GM19395 (cell line): ENCODE data around the gene TUBB1.
"Not testable (repeated sequence)": the region's sequence is repeated elsewhere in the genome, so short reads cannot be mapped to it uniquely, and the experiment has no call there.

Experiments used
- ATAC-seq: cut with Tn5 transposase; IDR thresholded peaks from one replicate; pipeline ENCODE4 v1.9.1; 2021; ENCODE audit warnings: mild to moderate bottlenecking, moderate library complexity; ENCODE audit not compliant: unreplicated experiment

TUBB1 gene

DNA sequence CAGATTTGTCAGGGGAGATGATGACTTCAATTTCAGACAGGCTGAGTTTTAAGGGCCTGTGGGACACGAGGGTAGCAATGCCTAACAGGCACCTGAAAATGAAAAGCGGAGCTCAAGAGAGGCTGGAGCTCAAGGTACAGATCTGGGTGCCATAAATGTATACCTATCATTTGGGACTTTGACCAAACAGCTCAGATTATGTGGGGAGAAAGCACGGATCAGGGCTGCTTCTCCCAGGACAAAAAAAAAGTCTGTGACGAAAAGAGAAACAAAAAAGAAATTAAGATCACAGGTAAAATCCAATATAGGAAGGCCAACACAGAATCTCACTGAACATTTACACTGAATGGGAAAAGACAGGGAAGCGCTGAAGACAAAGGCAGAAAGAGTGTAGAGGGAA, 21.4 kb downstream of the TUBB1 start:
- ATAC-seq, result no peak

DNA sequence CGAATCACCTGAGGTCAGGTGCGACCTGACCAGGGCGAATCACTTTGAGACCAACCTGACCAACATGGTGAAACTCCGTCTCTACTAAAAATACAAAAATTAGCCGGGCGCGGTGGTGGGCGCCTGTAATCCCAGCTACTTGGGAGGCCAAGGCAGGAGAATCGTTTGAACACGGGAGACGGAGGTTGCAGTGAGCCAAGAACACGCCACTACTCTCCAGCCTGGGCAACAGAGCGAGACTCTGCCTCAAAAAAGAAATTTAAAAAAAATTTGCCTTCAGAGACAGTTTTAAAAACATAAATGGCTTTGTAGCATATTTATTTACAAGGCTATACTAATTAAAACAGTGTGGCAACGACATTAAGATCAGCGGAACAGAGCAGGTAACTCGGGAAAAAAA, 22.3 kb downstream of the TUBB1 start:
- ATAC-seq, result not testable (repeated sequence)

DNA sequence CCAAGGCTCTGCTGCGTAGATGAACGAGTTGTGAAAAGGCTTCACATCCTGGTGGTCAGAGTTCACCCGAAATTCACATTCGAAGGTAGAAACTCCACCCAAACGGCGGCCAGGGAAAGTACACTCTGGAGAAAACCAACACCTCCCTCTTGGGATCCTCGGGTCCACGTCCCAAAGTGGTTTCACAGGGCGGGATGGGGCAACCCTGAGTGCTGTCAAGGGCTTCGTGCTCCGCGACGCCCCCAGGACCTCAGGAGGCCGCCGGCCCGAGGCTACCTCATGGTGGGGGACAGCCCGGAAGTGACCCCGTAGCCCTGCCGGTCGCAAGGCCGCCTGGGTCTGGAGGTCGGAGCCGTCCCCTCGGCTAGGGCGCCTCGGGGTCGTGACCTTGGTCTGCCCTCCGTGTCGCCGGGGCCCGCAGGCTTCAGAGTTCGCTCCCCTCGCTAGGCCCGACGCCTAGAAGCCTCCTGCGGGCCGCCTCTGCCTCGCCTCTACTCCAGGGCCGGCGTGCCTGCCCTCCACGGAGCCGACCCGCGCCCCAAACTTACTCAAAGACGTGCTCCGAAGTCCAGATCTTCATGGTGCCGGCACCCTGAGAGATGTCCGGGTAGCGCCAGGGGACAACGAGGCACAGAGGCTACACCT, 23.0 kb downstream of the TUBB1 start, which contains the start of gene PRELID3B:
Gene PRELID3B (minus strand): TSS at position 636 of the 645 bp plus-strand sequence. CDS start 56 bp downstream, at position 580.
- peak; percentile 32 for ATAC-seq

DNA sequence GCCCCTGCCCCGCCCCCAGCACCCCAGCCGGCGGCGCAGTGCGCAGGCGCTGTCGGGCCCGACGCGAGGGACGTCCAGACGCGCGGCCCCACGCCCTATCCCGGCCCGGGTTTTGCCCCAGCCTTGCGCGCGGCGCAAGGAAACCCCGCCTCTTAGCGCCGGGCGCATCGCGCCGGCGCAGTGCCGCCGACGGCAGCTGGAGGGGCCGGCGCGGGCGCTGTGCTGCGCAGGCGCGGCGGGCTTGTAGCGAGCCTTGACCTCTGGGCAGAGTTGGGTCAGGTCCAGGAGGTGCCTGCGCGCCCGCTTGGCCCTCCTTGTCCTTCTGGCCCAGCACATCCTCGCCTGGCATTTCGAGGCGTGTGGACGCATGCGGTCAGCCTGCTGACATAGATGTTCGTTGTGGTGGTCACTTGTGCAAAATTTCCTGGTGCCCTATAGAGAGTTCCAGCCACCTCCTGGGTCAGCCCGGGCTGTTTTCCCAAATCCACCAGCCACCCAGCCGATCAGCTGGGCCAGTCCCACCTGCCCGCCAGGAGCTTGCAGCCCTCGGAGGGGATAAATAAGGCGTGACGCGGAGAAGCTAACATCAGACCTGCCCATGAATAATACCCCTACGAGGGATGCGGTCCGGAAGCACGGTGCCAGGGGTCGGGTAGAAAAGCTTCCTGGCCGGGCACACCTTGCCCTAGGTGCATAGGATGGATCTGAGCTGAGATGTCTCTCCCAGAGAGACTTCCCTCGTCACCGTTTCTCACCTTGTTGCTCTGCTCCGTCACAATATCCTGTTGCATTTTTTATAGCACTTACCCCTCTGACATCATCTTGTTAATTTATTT, 23.8 kb downstream of the TUBB1 start:
- ATAC-seq, result peak; percentile 85

DNA sequence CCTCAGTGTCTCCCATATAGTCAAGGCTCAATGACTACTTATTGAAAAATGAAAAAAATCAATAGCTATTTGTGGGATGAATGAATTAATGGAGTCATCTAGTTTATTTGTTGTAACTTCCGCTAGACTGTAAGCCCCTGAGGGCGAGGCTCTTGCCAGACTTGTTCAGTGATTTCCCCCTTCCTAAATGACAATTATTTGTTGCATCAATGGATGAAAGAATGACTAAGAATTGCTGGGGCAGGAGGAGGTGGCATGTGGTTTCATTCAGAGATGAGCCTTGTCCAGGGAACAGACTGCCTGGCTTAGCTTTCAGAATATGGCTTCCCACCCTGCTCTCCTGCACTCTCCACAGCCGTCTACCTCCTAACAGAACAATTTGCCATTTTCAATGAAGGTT, 24.5 kb downstream of the TUBB1 start:
- ATAC-seq, result no peak

DNA sequence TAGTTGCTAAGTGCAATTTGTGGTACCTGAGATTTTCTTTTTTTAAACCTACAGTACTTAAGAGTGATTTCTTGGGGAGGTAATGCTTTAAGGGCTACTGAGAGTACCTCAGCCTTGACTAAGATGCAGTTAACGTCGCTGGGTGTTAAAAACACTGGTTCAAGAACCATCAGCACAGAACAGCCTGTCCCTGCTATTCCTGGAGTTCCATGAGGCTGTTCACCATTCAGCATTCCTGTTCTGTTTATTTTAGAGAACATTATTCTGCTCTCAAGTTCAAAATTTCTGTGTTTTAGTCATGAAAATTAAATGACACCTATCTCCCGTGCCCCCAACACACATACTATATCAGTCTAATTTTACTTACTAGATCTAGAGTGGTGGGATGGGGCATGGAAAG, 25.1 kb downstream of the TUBB1 start:
- ATAC-seq, result no peak

DNA sequence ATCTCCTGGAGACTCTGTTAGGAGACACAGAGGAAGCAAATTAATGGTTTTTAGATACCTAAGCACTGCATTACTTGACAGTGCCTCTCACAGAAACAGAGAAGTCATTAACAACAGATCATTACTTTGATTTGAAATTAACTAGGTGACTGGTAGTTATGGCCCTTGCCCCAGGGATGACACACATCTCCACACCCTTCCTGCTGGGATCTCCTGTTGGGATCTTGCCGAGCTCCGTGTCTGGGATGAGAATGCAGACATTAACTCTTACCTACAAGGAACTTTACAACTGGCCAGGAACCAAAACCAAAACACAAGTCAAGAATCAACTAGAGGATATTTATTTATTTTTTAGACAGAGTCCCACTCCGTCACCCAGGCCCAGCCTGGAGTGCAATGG, 25.6 kb downstream of the TUBB1 start:
- ATAC-seq, result no peak

DNA sequence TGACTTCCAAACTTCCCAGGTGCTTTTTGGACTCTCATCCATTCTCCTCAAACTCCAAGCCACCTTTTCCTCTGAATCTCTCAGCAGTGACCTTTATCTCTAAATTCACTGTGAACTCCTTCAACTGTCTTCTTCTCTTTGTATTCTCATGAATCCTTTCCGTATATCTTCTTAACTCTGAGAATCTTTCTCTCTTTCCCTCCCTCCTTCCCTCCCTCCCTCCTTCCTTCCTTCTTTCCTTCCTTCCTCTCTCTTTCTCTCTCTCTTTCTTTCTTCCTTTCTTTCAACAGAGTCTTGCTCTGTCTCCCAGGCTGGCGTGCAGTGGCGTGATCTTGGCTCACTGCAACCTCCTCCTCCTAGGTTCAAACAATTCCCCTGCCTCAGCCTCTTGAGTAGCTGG, 27.6 kb downstream of the TUBB1 start:
- ATAC-seq, result no peak

DNA sequence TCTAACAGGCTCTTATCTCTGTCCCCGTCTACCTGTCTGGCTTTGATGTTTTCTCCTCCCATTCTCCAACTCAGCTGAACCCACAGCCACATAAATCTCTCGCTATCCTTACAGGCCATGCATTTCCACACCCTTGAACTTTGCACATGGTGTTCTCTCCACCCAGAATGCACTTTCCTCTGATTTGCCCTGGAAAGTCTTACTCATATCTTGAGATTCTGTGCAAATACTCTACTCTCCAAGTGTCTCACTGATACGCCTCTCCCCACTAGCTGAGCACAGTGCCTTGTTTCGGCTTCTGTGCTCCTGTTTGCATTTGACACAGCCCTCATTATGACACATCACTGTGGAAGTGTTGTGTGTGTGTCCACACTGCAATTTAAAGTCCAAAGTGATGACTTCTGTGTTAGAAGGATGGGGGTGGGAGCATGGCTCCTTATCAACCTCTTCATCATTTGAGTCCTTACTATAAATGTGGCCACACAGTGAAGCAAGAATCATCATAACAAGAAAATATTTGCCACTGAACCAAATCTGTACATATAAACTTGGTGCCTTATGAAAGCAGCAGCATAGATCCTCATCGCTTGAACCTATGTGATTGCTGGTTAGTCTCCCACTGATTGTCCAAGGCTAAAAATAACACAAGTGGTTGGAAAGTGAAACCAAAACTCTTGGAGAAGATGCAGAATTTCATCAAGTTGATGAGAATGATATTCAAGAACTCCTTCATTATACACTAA, 28.9 kb downstream of the TUBB1 start:
- no peak for ATAC-seq

DNA sequence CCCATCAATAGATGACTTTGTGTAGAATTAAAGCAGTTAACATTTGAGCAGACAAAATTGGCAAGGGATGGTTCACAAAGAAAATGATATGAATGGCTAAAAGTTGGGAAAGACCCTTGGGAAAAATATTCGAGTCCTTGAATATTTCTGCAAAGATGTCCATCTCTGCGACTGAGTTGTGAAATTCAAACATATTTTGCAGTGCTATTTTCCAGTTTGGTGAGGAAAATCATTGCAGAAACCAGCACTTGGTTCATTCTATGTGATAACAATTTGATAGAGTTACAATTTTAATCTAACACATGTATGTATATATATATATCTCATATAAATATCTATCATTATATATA, 29.4 kb downstream of the TUBB1 start:
- no peak for ATAC-seq

DNA sequence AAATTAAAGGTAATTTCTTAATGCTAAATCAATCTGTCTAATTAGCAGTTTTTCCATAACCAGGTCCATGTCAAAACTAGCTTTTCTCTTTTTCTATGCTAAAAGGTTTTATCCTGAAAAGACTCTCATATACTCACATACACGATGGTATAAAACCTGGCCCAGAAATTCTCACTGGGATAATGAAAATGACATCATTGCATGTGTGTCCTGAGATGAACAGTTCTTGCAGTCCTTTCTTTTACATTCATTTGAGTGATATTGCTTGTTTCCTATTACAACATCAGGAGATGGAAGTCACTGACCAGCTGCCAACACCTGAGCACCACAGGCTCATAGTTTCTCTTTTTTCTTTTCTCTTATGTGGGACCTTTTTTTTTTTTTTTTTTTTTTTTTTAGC, 31.2 kb downstream of the TUBB1 start:
- no peak for ATAC-seq

DNA sequence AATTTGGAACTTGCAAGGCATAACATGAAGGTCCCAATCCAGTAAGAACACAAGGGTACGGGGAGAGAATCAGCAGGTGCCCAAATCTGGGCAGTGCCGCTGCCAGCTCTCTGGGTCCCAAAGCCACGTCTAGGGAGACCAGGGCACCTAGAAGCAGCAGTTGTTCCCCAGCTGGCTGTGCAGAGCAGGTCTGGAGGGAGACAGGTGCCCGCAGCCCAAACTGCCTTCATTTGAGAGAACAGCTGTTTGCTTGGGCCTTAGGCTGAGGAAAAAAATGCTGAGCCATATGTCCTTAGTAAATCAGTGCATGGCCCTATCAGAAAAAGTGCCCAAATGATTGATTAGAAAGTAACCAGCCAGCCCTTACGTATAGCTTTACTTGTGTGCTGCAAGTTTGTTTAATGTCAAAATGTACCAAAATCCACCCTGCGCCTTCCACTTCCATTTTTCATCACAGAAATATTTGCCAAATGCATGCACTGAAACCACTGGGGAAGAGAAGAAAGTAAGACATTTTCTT, 32.5 kb downstream of the TUBB1 start:
- ATAC-seq, result no peak

DNA sequence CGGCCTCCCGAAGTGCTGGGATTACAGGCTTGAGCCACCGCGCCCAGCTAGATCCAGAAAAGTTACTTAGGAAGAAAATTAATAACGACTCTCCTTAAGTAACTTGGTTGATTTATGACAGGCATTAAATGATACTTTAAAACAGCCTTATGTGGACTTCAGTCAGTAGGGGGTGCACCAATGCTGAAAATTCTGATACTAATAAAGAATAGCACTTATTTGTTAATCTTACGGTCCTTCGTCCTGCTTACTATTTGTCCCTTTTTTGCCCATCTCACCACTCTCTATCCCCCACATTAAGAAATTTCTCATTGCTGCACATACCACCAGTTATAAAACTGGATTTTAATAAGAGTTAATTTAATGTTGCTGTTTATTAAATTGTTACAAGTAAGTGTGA, 36.1 kb downstream of the TUBB1 start:
- no peak for ATAC-seq

DNA sequence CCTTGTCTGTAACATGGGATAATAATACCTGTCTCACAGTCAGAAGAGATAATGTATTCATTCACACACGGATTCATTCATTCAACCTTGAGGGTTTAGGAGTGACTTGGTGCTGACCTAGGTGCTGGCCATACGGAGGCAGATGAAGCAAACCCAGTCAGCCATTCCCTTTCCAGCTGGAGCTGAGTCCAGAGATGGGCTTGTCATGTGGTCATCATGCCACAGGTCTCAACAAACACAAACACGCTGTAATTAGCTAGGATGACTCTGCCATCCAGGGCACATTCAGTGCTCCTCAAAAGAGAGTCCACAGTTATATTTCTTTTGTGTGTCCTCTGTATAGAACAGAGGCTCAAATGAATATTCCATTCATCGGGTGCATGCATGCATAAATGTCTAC, 42.9 kb downstream of the TUBB1 start:
- ATAC-seq, result no peak

DNA sequence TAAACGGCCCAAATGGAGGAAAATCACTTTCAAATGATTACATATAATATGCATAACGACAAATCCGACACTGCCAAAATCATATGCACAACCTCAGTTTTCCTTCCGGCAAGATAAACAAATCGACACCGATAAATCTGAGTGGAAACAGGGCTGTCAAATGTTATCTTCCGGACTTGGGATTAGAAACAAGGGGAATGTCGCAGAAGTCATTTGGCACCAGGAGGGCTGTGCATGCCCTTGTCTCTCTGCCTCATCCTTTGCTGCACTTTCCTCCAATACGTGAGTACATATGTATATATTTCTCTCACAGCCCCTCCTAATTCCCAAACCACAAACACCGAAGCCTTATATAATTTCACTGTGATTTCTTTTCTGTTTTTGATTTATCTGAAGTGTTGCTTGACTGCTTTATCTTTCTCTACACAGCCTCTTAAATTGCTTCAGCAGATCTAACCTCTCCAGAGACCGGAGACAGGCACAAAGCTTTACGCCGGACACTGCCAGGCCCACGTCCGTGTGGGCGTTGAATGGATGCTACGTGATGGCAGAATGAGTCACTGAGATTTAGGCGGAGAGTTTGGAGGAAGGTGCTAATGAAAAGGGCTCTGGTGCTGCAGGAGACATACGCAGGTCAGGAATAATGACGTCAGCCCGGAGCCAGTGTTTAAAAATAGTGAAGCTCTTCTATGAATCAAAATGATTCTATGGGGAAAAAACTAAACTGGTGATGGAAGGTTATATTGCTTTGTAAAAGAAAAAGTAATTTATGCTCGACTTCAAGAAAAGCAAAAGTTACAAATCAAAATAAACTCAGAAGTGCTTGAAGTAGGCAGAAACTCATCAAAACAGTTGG, 44.4 kb downstream of the TUBB1 start:
- ATAC-seq, result no peak

DNA sequence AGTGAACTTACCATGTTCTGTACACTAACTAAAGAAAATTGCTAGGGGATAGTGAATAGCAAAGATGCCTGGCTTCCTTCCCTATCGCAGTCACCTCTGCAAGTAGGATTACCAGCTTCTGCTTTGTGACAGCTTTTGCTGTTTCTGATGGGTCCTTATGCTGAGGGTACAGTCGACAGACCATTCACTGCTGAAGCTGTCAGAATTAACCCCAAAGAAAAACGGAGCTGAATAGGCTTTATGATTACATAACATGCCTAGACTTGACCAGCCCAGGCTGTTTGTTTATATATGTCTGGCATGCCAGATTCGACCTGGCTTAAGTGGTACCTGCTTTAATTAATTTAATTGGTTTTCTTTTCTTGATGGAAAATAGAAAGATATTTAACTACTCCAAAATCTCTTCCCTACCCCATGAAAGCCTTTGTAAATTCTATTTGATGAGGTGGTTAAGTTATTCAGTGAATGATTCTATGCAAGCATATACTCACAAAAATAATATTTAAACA, 45.0 kb downstream of the TUBB1 start:
- no peak for ATAC-seq

DNA sequence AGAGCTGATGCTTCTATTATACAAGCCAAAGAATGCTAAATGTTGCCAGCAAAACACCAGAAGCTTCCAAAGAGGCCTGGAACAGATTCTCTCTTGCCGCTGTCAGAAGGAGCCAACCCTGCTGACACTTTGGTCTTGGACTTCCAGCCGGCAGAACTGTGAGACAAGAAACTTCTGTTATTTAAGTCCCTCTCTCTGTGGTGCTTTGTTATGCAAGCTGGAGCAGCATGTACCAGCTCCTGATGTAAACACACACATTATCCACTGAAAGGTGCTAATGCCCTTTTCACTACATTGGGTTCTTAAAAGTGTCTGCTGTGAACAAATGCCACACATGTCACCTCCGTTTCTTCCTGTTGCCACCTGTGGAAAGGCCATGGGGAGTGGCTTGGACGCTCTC, 49.3 kb downstream of the TUBB1 start:
- no peak for ATAC-seq

DNA sequence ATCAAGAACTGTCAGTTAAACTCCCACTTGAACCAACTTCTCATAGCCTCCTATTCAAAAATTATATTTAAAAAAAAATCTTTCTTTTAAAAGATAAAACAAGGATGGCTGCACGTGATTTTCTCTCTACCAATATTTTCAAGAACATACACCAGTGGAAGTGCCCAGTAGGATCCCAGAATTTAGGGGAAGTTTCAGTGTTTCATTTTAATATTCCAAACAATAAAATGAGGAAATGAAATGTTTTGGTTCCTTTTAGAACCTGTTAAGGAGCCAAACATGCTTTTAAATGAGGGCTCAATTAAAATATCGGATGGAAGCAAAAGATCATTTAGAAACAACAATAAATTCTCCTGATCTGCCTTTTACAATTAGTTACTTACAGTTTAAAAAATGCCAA, 49.8 kb downstream of the TUBB1 start:
- ATAC-seq, result no peak

DNA sequence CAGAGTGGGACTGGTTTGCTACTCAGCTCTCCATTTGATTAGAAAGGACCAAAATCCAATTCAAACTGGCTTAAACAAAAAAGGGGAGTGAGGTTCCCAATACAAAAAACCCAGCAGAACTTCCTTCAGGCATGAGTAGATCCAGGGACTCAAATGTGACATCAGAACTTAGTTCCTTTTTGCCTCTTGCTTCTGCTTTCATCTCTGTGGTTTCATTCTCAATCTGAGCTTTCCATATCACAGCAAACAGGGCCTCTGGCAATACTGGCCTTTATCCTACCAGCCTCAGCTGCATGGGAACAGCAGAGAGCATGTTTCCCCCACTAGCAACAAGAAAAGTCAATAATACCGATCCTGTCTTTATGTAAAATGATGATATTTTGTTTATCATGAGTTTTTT, 52.0 kb downstream of the TUBB1 start:
- ATAC-seq, result peak; percentile 57

DNA sequence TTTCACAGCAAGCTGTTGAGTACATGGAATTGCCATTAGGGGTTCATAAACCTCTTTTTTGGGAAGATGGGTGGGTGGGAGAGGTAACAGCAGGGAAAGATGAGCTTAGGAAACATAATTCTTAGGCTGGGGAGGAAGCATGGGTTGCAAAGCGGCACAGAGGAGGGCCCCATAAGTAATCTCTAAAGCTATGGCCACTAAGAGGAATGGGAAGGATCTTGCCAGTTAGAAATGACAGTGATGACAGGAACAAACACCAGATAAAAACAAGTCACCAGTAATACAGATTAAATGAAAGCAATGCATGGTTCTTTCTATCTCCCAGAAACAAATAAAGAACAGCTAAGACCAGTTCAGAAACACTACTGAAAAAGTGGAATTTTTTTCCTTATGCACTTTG, 54.4 kb downstream of the TUBB1 start:
- ATAC-seq, result no peak

DNA sequence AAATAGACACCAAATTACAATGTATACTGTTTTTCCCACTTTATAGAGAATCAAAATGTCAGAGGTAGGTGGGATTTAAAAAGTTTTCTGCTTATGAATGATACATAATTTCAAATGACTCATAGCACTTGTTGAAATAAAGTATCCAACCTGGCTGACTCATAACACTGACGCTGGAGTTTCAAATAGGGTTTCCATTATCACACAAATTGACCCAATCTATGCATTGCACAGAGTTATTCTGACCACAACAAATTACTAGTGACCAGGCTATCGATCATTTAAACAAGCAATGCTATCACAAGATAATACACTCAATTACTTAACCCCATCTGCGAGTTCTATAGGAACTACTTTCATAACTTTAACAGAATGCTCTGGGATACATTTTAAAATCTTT, 55.2 kb downstream of the TUBB1 start:
- ATAC-seq, result no peak
